ENCODE measurements around the gene TMTC2. TPM values are rescaled to one million over a fixed set of nuclear protein-coding genes. Genes with fewer than 3 reads are reported as not detected.
"Not testable (repeated sequence)": the region's sequence is repeated elsewhere in the genome, so short reads cannot be mapped to it uniquely, and the experiment has no call there.

The TMTC2 gene
- polyA plus RNA-seq, 1 experiment: 5.6 TPM

DNA sequence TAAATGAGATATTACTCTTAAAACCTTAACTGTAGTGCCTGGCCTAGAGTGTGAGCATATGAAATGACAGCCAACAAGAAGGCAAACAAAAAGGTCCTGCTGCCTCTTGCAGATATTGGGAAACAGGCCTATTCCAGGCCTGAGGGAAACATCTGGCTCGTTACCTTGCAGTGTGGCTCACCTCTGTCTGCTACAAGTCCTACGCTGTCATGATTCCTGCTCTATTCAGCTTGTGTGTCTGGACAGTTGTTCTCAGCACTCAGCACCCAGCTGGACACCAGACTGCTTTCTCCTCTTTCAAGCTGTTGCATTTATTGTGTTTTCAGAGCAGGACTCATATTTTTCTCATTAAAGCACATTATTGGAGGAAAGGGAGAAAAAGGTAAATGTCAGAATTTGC is 113.5 kb downstream of the TMTC2 start:
- CTCF ChIA-PET: interaction anchor here (1.2 kb wide), 1 partner anchor 16 kb away, joined by 4 read pairs; no protein-coding TSS in a partner anchor
- Histone ChIP-seq H3K36me3 (ENCODE audit: control insufficient read depth, insufficient read depth, low read length) (no peaks in the 10 kb centered on the region), H3K4me3 (ENCODE audit: low read depth, low read length) (no peak overlapping the region), H3K27me3 (ENCODE audit: control insufficient read depth, insufficient read depth, low read length) (no peaks in the 10 kb centered on the region)
- POLR2A ChIA-PET: no interaction called here
- TF ChIP-seq, protein P1, sequence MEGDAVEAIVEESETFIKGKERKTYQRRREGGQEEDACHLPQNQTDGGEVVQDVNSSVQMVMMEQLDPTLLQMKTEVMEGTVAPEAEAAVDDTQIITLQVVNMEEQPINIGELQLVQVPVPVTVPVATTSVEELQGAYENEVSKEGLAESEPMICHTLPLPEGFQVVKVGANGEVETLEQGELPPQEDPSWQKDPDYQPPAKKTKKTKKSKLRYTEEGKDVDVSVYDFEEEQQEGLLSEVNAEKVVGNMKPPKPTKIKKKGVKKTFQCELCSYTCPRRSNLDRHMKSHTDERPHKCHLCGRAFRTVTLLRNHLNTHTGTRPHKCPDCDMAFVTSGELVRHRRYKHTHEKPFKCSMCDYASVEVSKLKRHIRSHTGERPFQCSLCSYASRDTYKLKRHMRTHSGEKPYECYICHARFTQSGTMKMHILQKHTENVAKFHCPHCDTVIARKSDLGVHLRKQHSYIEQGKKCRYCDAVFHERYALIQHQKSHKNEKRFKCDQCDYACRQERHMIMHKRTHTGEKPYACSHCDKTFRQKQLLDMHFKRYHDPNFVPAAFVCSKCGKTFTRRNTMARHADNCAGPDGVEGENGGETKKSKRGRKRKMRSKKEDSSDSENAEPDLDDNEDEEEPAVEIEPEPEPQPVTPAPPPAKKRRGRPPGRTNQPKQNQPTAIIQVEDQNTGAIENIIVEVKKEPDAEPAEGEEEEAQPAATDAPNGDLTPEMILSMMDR (IDR thresholded peaks at IDR 0.05; ENCODE audit: insufficient read depth, low read depth, low read length): no peak
- no peak for DNase-seq (ENCODE audit: low read depth)

DNA sequence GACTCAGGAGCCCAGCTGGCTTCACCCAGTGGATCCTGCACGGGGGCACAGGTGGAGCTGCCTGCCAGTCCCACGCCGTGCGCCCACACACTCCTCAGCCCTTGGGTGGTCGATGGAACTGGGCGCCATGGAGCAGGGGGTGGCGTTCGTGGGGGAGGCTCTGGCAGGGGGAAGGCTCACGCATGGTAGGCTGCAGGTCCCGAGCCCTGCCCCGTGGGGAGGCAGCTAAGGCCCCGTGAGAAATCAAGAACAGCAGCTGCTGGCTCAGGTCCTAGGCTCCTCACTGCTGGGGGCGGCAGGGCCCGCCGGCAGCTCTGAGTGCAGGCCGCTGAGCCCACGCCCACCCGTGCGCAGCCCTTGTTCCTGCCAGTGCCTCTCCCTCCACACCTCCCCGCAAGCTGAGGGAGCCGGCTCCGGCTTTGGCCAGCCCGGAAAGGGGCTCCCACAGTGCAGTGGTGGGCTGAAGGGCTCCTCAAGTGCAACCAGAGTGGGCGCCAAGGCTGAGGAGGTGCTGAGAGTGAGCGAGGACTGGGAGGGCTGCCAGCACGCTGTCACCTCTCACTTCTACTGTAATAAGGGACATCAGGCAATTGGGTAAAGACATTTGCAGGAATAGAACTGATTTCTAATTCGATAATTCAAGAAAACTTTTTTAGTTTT is 115.4 kb downstream of the TMTC2 start:
- POLR2A ChIA-PET: no interaction called here
- CTCF ChIA-PET: no interaction called here
- TF ChIP-seq, protein P1 (IDR thresholded peaks at IDR 0.05; ENCODE audit: insufficient read depth, low read depth, low read length): no peak
- no peak for DNase-seq (ENCODE audit: low read depth)
- Histone ChIP-seq H3K27me3 (ENCODE audit: control insufficient read depth, insufficient read depth, low read length) (no peaks in the 10 kb centered on the region), H3K36me3 (ENCODE audit: control insufficient read depth, insufficient read depth, low read length) (no peaks in the 10 kb centered on the region), H3K4me3 (ENCODE audit: low read depth, low read length) (no peak overlapping the region)

DNA sequence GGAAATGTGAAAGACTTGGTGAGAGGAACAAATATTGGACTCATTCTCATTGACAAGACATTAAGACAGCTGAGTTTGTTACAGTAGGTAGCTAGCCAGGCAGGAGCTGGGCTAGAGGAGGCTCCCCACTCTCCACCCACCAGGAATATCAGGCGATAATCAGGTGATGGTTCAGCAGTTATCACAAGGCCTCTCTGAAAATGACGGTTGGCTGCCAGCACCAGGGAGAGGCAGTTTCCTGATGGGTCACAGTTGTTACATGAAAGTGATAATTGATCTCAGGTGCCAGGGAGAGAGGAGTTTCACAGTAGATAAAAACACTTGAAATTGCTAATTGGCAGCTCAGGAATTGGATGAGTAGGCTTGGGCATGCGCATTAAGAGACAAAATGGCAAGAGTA is 116.5 kb downstream of the TMTC2 start:
- DNase-seq (ENCODE audit: low read depth): no peak
- CTCF ChIA-PET: no interaction called here
- Histone ChIP-seq H3K27me3 (ENCODE audit: control insufficient read depth, insufficient read depth, low read length) (no peaks in the 10 kb centered on the region), H3K4me3 (ENCODE audit: low read depth, low read length) (no peak overlapping the region), H3K36me3 (ENCODE audit: control insufficient read depth, insufficient read depth, low read length) (no peaks in the 10 kb centered on the region)
- TF ChIP-seq, protein P1 (IDR thresholded peaks at IDR 0.05; ENCODE audit: insufficient read depth, low read depth, low read length): no peak
- POLR2A ChIA-PET: no interaction called here

DNA sequence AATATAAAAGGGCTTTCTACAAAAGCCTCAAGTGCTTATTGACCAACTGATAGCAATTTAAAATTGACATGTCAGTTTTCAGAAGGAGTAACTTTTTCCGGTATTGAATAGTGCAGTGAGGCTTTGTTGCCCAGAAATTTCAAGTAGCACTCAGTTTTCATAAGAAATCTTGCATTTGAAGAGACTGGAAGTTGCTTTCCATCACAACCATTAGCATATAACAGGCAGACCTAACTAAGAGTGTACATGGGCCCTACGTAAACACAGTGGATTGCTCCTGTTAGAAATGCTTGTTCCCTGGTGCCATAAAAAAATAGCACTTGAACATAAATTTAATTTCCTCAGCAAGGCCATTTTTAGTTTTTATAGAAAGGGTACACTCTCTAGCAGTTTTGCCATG is 117.9 kb downstream of the TMTC2 start:
- ChIA-PET POLR2A (no interaction called here), CTCF (interaction anchor here (0.6 kb wide), 1 partner anchor 47 kb away, joined by 3 read pairs; no protein-coding TSS in a partner anchor)
- H3K36me3 ChIP-seq (ENCODE audit: control insufficient read depth, insufficient read depth, low read length): no peaks in the 10 kb centered on the region
- no peak for DNase-seq (ENCODE audit: low read depth)
- H3K27me3 ChIP-seq (ENCODE audit: control insufficient read depth, insufficient read depth, low read length): no peaks in the 10 kb centered on the region
- TF ChIP-seq, protein P1 (IDR thresholded peaks at IDR 0.05; ENCODE audit: insufficient read depth, low read depth, low read length): no peak
- no peak overlapping the region for H3K4me3 ChIP-seq (ENCODE audit: low read depth, low read length)

DNA sequence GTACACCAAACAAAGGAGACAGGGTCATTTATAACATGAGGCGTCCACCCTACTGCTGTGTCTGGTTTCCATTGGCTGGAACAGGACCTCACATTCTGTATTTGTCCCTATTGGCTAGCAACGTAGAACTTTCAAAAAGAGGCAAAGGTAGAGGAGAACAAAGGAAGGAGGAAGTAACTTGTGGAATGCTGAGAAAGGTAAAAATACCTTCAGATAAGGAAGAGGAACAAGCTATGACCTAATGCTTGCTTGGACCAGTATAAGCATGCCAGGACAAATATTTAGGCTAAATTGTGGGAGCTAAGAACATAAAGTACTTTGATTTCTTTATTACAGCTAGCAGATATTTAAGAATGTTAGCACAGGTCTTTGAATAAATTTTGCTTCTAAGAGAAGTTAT is 118.3 kb downstream of the TMTC2 start:
- DNase-seq (ENCODE audit: low read depth); H3K27me3 ChIP-seq (ENCODE audit: control insufficient read depth, insufficient read depth, low read length); H3K4me3 ChIP-seq (ENCODE audit: low read depth, low read length); POLR2A ChIA-PET; H3K36me3 ChIP-seq (ENCODE audit: control insufficient read depth, insufficient read depth, low read length): not testable (repeated sequence)
- CTCF ChIA-PET: interaction anchor here (0.6 kb wide), 1 partner anchor 47 kb away, joined by 3 read pairs; no protein-coding TSS in a partner anchor

All from BJ (cell line).